Dedifferentiated amniotic fluid mesenchymal stem cell (primary cell): ENCODE results near the gene DNAJC3.
"Not testable (repeated sequence)": the region's sequence is repeated elsewhere in the genome, so short reads cannot be mapped to it uniquely, and the experiment has no call there.

ENCODE experiments used
- DNase-seq: peaks from one replicate; pipeline ENCODE4 v3.0.0-alpha.2; 2016; ENCODE audit errors: extremely low spot score

The DNAJC3 gene

GRCh38 chr13:95781016-95781415 is 104.1 kb downstream of the DNAJC3 start:
- DNase-seq = no peak

- not testable (repeated sequence) for DNase-seq
Measured at GRCh38 chr13:95781940-95782339, 105.0 kb downstream of the DNAJC3 start.

GRCh38 chr13:95783747-95784146 is 106.8 kb downstream of the DNAJC3 start:
- DNase-seq = no peak

GRCh38 chr13:95784161-95784899 is 107.4 kb downstream of the DNAJC3 start:
- peak; percentile 78 for DNase-seq

GRCh38 chr13:95784900-95785290 is 108.0 kb downstream of the DNAJC3 start:
- no peak for DNase-seq

GRCh38 chr13:95787356-95788099 is 110.6 kb downstream of the DNAJC3 start:
- DNase-seq = no peak

GRCh38 chr13:95788100-95788463 is 111.1 kb downstream of the DNAJC3 start:
- no peak for DNase-seq

- DNase-seq = not testable (repeated sequence)
Measured at GRCh38 chr13:95789315-95789714, 112.4 kb downstream of the DNAJC3 start.

GRCh38 chr13:95791084-95791722 is 114.3 kb downstream of the DNAJC3 start:
- no peak for DNase-seq

- no peak for DNase-seq
Measured at GRCh38 chr13:95793018-95793555, 116.1 kb downstream of the DNAJC3 start.

GRCh38 chr13:95793781-95794180 is 116.8 kb downstream of the DNAJC3 start:
- DNase-seq = no peak

GRCh38 chr13:95797016-95797415 is 120.1 kb downstream of the DNAJC3 start:
- DNase-seq = no peak

- DNase-seq = no peak
Measured at GRCh38 chr13:95800436-95800835, 123.5 kb downstream of the DNAJC3 start.

- DNase-seq = no peak
Measured at GRCh38 chr13:95801825-95802224, 124.9 kb downstream of the DNAJC3 start.

GRCh38 chr13:95805921-95806320 is 129.0 kb downstream of the DNAJC3 start:
- no peak for DNase-seq

- no peak for DNase-seq
Measured at GRCh38 chr13:95809429-95809828, 132.5 kb downstream of the DNAJC3 start.

GRCh38 chr13:95813139-95813538 is 136.2 kb downstream of the DNAJC3 start:
- DNase-seq = no peak

GRCh38 chr13:95814495-95814894 is 137.6 kb downstream of the DNAJC3 start:
- DNase-seq = no peak

- DNase-seq = no peak
Measured at GRCh38 chr13:95822303-95822702, 145.4 kb downstream of the DNAJC3 start.

GRCh38 chr13:95833126-95833525 is 156.2 kb downstream of the DNAJC3 start:
- DNase-seq = no peak

GRCh38 chr13:95833719-95834118 is 156.8 kb downstream of the DNAJC3 start:
- no peak for DNase-seq

GRCh38 chr13:95834134-95834765 is 157.3 kb downstream of the DNAJC3 start:
- peak; percentile 46 for DNase-seq
